ENCODE data around the gene CREB5. TPM values are rescaled to one million over a fixed set of nuclear protein-coding genes. Genes with fewer than 3 reads are reported as not detected.

Gene CREB5
- total RNA-seq, 2 donors from 2014 or later = 0.53 to 2.6 TPM

DNA sequence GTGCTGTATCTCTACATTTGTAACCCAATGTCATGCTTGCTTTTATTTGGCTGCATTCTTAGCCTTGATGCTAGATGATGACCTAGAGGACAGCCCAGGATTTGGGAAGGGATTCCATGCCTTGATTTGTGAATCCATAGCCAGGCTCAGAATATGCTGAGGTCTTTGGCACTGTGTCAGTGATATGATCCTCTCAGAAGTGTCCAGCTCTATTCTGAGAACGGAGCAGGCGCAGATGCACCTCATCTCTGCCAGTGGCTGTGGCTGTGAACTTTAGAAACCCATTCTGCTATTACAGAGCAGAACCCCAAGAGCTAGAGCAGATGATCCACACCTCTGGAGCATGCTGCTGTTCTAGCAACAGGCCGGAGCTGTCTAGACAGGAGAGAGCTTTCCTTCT, 333.0 kb downstream of the CREB5 start:
- Mint-ChIP-seq H3K4me1 (peaks cover 51% of the 10 kb centered on the region), H3K27ac (no peak overlapping the region)
- WGBS, 2 experiments (ENCODE audit: insufficient coverage in 1 of 2, insufficient read length in 1 of 2) = 94 to 99% methylated on average over 3 of the region's 3 CpGs

DNA sequence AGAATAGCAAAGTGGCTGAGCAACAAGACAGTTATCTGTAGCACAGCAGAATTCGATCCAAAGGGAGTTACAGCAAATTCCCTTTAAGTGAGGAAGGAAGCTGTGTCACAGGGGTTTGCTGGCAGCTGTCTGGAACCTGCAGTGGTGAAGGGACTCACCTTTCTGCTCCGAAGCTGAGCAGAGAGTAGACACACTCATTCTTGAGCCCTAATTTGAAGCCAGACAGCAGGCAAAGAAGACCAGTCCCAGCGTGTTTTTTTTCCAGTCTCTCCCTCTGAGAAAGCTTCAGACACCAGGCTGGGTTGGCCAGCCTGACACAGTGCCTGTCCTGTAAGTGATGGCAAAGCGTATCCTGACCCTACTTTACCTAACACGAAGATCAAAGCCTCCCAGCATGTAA, 335.1 kb downstream of the CREB5 start:
- WGBS, 2 experiments (ENCODE audit: insufficient coverage in 1 of 2, insufficient read length in 1 of 2) = 66 to 71% methylated on average over 4 to 5 of the region's 5 CpGs
- Mint-ChIP-seq H3K36me3 (ENCODE audit: low read depth) (no peaks in the 10 kb centered on the region), H3K4me1 (peaks cover 41% of the 10 kb centered on the region), H3K27ac (peak overlapping the region; percentile 26), H3K9me3 (no peaks in the 10 kb centered on the region), H3K27me3 (ENCODE audit: insufficient read depth) (no peaks in the 10 kb centered on the region), H3K4me3 (no peak overlapping the region)
- H3K27me3 ChIP-seq (ENCODE audit: control insufficient read depth, insufficient read depth, low read length, poor library complexity, severe bottlenecking) = peaks cover 5% of the 10 kb centered on the region
- DNase-seq = no peak
- no peak for TF ChIP-seq CTCF (conservative IDR thresholded peaks at IDR 0.05)
- H3K4me1 ChIP-seq (ENCODE audit: control insufficient read depth, insufficient read depth, low read length) = peaks cover 14% of the 10 kb centered on the region
- no peak overlapping the region for H3K4me3 ChIP-seq (ENCODE audit: low read length)
- no peak overlapping the region for H3K27ac ChIP-seq (ENCODE audit: low read depth, low read length)
- H3K9ac ChIP-seq (ENCODE audit: extremely low read depth, low read length, poor library complexity, severe bottlenecking) = no peak overlapping the region
- H3K9me3 ChIP-seq (ENCODE audit: control insufficient read depth, low read length) = no peaks in the 10 kb centered on the region
- H3K36me3 ChIP-seq (ENCODE audit: control insufficient read depth, insufficient read depth, low read length) = no peaks in the 10 kb centered on the region

More for the DNA sequence above, 333.0 kb downstream of the CREB5 start:
- no peak for TF ChIP-seq CTCF (conservative IDR thresholded peaks at IDR 0.05)
- Mint-ChIP-seq H3K4me3 (no peak overlapping the region), H3K36me3 (ENCODE audit: low read depth) (no peaks in the 10 kb centered on the region), H3K27me3 (ENCODE audit: insufficient read depth) (peaks cover 1% of the 10 kb centered on the region), H3K9me3 (no peaks in the 10 kb centered on the region)
- no peaks in the 10 kb centered on the region for H3K9me3 ChIP-seq (ENCODE audit: control insufficient read depth, low read length)
- H3K36me3 ChIP-seq (ENCODE audit: control insufficient read depth, insufficient read depth, low read length) = no peaks in the 10 kb centered on the region
- H3K4me3 ChIP-seq (ENCODE audit: low read length) = no peak overlapping the region
- no peak for DNase-seq
- no peak overlapping the region for H3K27ac ChIP-seq (ENCODE audit: low read depth, low read length)
- peaks cover 14% of the 10 kb centered on the region for H3K4me1 ChIP-seq (ENCODE audit: control insufficient read depth, insufficient read depth, low read length)
- peaks cover 5% of the 10 kb centered on the region for H3K27me3 ChIP-seq (ENCODE audit: control insufficient read depth, insufficient read depth, low read length, poor library complexity, severe bottlenecking)
- no peak overlapping the region for H3K9ac ChIP-seq (ENCODE audit: extremely low read depth, low read length, poor library complexity, severe bottlenecking)

- peak overlapping the region; percentile 26 for H3K27ac Mint-ChIP-seq
- Histone ChIP-seq H3K4me1 (ENCODE audit: control insufficient read depth, insufficient read depth, low read length) (peaks cover 14% of the 10 kb centered on the region), H3K9ac (ENCODE audit: extremely low read depth, low read length, poor library complexity, severe bottlenecking) (no peak overlapping the region), H3K9me3 (ENCODE audit: control insufficient read depth, low read length) (no peaks in the 10 kb centered on the region), H3K27me3 (ENCODE audit: control insufficient read depth, insufficient read depth, low read length, poor library complexity, severe bottlenecking) (peaks cover 5% of the 10 kb centered on the region), H3K27ac (ENCODE audit: low read depth, low read length) (no peak overlapping the region), H3K4me3 (ENCODE audit: low read length) (no peak overlapping the region), H3K36me3 (ENCODE audit: control insufficient read depth, insufficient read depth, low read length) (no peaks in the 10 kb centered on the region)
- H3K4me3 Mint-ChIP-seq = no peak overlapping the region
- 81 to 88% methylated on average over 2 to 3 of the region's 3 CpGs for WGBS, 2 experiments (ENCODE audit: insufficient coverage in 1 of 2, insufficient read length in 1 of 2)
- no peaks in the 10 kb centered on the region for H3K9me3 Mint-ChIP-seq
- no peaks in the 10 kb centered on the region for H3K27me3 Mint-ChIP-seq (ENCODE audit: insufficient read depth)
- H3K36me3 Mint-ChIP-seq (ENCODE audit: low read depth) = no peaks in the 10 kb centered on the region
- H3K4me1 Mint-ChIP-seq = peaks cover 41% of the 10 kb centered on the region
- DNase-seq = no peak
- no peak for TF ChIP-seq CTCF (conservative IDR thresholded peaks at IDR 0.05)
These were observed 335.5 kb downstream of the CREB5 start for GRCh38 chr7:28747854-28748253.
